Activated CD8-positive, alpha-beta memory T cell treated with anti-CD3 and anti-CD28 coated beads, Interleukin-2, amount 50 U/mL, for 48 hours (primary cell): ENCODE data around the gene ELL2.
"Not testable (repeated sequence)": the region's sequence is repeated elsewhere in the genome, so short reads cannot be mapped to it uniquely, and the experiment has no call there.

Source experiments
- DNase-seq: peaks from one replicate; pipeline ENCODE4 v3.0.0-alpha.2; 2020

ELL2 gene

GRCh38 chr5:95927927-95928723 lies 33.5 kb downstream of the ELL2 start:
- no peak for DNase-seq

GRCh38 chr5:95927300-95927699 lies 34.4 kb downstream of the ELL2 start:
- DNase-seq, result not testable (repeated sequence)

GRCh38 chr5:95925939-95926338 lies 35.7 kb downstream of the ELL2 start:
- DNase-seq, result no peak

GRCh38 chr5:95925378-95925744 lies 36.3 kb downstream of the ELL2 start:
- no peak for DNase-seq

DNA sequence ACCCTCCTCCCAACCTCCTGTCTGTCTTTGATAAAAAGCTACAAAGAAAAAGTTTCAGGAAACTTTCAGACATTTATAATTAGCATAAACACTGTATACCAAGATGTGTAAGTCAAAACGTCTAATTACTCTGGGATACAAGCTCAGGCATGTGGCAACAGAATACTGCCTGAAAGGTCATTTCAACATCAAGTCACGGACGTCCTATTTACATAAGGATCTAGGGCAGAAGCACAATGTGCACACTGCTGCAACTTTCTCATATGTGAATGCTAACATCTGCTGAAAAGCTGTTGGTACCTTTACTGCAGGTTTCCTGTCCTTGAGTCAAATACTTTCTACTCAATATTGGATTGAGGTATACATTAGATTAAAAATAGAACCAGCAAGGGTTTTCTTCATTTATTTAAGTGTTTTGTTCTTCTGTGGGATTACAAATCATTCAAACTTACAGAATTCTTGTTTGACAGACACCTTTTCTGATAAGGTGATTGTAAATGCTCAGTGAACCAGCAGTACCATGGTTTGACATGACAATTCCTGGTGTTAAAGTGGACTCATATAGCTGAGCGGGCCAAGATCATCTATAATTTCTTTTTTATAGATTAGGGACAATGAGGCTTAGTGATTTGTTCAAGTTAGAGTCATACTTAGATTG lies 36.8 kb downstream of the ELL2 start:
- no peak for DNase-seq

- no peak for DNase-seq
These were observed 37.6 kb downstream of the ELL2 start for GRCh38 chr5:95923918-95924544.

DNA sequence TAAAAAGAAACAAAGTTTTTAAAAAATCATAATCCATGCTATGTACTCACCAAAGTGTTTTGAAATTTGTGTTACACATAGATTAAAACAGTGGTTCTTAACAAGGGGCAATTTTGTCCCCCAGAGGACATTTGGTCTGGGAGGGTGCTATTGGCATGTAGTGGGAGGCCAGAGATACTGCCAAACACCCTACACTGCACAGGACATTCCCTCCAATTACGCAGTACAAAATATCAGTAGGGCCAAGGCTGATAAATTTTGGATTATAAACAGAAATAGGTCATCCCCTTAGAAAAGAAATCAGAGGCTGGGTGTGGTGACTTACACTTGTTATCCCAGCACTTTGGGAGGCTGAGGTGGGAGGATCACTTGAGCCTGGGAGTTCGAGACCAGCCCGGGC lies 38.9 kb downstream of the ELL2 start:
- DNase-seq, result no peak

DNA sequence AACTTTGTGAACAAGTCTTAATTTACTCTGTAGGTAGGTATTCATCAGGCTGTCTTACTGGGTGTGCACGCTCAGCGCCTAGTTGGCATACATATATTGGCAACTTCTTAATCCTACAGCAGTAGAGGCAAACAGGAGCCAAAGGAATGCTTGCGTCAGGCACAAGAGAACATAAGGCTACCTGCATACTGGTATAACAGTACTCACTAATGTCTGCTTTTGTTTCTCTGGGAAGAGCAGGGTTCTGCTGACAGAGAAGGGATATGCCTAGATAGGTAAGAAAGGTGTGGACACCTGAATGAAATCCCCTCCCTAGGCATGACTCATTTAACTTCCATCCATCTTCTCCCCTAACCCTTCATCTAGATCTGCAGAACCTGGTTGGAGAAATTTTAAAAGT lies 40.1 kb downstream of the ELL2 start:
- DNase-seq, result no peak

- no peak for DNase-seq
These were observed 40.8 kb downstream of the ELL2 start for GRCh38 chr5:95920822-95921221.

DNA sequence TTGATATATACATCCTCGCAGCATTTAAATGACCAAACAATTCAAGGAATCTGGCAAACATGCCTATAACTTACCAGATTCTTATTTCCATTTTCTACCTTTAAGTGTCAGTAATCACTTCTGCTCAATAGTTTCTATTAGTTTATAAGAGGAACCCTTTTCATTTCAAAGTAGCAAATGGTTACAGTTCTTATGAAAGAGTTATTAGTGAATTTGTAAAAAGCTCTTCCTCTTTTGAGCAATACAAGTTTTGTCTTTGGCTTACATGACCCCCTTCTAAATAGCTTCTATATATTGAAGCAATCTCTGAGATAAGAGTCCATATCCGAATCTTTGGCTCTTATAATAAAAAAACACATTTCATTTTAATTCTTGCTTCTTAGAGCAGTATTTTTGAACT lies 42.0 kb downstream of the ELL2 start:
- no peak for DNase-seq

DNA sequence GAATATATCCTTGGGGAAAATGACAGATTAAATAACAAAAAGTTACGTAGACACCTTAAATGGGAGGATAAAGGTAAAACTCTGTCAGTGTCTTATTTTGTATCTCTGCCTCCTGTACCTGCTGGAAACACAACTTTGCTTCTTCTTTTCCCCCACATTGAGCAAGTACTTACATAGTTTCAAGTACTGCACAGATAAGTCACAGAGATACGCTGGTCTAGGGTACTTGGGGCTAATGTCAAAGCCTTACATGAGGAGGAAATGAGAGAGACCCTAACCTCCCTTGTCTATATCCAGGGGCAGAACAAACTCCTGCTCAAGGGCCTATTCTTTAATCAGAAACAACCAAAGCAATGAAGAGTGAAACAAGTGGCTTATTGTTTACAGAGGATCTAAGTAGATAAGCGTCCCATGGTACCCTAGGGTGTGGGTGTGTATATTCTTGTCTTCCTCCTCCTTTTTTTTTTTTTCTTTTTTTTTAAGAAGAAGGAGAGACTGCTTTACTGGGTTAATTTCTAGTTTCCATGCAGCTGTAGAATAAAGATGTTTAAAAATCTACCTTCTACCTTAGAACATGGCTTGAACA lies 43.1 kb downstream of the ELL2 start:
- DNase-seq, result no peak

DNA sequence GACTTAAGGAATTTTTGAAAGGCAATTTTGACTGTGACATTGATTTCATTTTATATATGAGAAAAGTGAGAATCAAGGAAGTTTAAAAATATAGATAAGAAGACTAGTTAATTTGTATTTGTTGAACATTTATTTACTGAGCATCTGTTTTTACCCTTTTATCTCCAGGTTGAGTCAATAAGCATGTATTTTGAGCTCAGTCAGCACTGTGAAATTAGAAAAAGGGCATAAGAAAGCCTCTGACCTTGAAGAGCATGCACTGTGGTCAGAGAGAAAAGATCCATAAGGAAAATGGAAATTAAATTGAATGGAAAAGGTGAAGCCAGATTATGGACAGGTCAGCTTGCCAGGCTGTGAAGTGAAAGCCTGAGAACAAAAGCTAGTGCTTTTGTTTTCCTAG lies 44.4 kb downstream of the ELL2 start:
- no peak for DNase-seq

- no peak for DNase-seq
These were observed 45.0 kb downstream of the ELL2 start for GRCh38 chr5:95916687-95917085.

GRCh38 chr5:95915999-95916686 lies 45.5 kb downstream of the ELL2 start:
- DNase-seq, result no peak

DNA sequence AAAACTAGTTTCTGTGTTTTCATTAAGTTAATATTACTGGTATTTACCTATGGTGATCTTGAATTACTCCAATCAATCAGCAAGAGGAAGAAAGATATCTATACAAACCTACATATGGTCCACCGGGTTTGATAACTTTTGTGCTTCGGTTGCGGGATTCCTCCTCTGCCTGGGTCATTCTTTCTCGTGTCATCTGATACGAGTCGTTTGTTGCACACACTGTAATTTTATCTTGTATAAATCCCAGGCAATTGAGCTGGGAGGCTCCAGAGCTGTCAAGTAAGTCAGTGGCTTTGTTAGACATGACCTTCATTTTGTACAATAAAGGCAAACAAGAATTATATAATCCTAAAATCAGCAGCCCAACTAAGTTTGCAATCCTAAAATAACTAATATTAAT lies 48.0 kb downstream of the ELL2 start:
- DNase-seq, result no peak

DNA sequence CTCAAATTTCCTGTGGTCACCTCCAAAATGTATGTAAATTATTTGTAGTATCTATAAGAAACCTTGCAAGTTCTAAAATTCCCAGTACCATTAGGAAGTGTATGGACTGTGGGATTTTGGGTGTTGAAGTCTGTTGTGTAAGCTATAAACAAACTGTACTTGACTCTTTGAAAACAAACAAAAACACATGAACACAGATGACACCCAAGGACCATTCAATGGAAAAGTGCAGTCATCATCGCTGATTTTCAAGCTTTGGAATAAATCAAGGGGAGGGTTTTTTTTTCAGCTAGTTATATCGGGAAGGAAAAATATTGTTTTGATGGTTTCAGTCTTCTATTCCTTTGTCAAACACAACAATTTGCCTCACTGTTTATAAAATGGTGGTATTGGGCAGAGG lies 49.6 kb downstream of the ELL2 start:
- DNase-seq, result no peak

DNA sequence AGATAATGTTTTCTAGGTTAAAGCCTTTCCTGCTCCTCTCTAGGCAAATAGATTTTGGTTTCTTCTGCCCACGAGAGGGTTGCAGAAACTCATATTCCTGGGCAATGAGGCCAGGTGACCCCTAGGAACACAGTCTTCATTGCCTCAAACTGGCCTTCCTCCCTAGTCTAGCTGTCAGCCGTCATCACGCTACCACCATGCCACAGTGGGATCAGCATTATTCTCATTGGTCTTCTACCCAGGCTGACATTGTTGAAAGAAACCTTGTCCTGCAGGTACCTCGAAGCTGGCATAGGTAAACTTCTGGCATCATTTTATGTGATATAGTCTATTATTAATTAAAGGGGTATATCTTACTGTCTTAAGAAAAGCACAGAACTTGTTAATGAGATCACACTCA lies 51.1 kb downstream of the ELL2 start:
- DNase-seq, result no peak

DNA sequence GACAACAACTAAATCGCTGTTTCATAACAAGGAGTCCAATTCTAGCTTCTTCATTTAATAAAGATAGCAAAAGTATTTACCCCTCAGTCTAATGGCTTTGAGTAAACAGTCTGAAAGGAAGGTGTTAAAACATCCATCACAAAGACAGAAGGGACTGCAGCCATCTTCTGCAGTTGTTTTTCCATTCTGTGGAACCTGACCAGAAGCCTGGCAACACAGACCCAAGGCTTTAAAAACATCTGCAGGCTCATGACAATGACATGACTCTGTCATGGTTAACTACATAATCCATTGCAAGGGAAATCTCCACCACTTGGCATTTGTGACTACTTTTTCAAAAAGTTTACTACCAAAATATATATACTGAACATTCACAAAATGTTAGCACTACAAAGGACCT lies 51.9 kb downstream of the ELL2 start:
- no peak for DNase-seq

DNA sequence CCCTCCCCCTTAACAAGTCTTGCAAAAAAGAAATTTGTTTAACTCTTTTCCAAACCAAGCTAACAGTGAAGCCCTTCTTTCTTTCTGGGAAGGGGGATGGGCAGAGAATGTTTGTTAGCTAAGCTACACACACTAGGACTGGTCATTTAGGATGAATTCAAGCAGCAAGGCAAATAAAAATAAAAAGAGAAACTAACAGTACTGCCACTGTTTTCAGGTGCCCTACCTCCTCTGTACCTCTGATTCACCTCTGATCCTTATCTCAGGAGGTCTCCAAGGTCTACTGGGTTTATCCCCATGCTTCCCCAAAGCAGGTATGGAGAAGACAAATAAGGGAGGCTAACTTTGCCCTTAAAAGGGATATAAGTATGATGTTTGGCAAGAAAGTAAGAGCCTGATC lies 52.9 kb downstream of the ELL2 start:
- DNase-seq, result no peak

DNA sequence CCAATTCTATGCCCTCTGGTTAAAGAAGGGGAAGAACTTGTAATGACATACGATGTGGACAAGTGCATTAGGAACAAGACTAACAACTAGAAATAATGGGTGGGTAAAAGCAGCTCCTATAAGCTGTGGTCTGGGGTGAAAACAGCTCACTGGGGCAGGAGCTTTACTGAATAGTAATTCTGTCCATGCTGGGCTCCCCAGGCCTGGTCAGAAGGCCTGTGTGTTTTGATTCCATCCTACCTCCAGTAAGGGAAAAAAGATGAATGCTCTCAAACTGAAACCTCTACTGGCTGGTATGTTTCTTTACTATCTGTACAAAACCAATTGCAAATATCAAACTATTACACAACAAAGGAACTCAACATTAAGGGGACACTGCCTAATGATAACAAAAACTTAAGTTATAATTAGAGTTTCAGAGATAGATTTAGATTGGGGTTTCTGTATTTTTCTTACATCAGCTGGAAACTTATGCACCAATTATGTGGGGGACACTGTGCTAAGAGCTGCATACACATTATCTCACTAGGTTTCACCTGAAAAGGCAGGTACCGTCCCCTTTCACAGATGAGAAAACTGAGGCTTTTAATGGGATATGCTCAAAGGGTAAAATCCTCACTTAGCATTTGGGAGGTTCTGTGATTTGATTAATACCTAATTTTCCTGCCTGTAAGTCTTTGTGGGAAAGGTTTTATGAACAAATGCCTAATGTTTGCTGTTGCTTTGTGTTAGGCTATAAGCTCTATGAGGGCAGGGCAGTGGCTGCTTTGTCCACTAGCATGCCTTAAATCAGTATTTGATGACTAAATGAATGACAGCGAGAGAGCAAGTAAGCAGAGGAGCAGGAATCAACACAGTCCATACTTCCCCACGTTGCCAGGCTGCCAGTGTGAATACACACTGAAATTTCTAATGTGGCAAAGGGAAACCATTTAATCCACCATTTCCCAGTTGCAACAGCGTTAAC lies 53.6 kb downstream of the ELL2 start:
- DNase-seq, result no peak

GRCh38 chr5:95907067-95907705 lies 54.5 kb downstream of the ELL2 start:
- DNase-seq, result no peak

GRCh38 chr5:95906398-95906797 lies 55.3 kb downstream of the ELL2 start:
- not testable (repeated sequence) for DNase-seq
